HG03066 (cell line): ENCODE measurements around the gene RARRES2.

Experiments used
- ATAC-seq: cut with Tn5 transposase; IDR thresholded peaks from one replicate; pipeline ENCODE4 v1.9.1; 2021; ENCODE audit warnings: low read depth; ENCODE audit not compliant: unreplicated experiment

The RARRES2 gene

DNA sequence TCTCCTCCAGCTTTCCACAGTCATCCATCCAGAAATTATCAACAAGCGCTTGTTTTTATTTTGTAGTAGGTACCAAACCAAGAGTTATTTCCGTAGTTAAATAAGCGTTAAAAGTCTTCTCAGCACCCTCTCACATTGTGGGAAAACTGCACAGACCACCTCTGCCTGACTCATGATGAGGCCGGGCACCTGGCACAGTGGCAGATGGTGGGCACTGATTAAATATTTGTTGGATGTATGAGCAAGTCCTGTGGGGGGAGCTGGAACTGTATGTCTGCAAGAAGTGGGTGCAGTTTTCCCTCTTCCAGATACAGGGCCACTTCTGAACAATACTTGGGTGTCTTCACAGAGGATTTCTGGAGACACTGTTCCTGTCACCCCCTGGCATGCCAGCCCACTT, 21.9 kb upstream of the RARRES2 start:
- no peak for ATAC-seq

DNA sequence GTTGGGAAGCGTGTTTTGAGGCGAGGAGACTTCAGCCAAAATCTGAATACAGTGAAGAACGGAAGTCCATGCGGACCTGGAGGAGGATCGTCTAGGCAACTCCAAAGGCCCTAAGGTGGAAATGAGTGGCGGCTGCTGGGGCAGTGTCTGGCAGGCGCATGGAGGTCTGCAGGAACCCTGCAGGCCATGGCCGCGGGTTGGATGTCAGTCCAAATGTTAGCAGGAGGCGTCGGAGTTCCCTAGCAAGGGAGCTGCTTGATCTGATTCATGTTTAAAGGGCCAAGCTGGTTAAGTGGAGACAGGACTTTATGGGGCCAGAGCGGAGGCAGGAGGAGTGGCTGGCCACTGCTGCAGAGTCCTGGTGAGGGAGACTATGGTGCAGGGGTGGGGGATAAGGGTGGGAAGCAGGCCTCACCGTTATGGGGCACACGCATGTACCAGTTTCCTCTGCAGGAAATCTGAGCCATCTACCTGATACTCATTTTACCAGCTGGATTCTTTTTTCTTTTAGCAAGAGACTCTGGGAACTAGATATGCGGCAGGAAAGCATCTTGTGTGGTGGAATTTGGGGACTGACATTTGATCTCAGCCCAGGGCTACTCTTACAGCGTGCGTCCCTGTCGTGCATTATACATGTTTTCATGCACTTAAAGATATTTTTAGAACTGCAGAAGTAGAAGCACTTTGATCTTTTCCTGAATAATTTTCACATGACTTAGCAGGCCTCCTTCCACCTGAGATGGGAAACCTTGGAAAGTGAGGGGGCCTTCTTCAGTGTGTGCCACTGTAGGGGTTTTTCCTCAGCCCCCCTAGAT, 20.6 kb upstream of the RARRES2 start:
- ATAC-seq = no peak

DNA sequence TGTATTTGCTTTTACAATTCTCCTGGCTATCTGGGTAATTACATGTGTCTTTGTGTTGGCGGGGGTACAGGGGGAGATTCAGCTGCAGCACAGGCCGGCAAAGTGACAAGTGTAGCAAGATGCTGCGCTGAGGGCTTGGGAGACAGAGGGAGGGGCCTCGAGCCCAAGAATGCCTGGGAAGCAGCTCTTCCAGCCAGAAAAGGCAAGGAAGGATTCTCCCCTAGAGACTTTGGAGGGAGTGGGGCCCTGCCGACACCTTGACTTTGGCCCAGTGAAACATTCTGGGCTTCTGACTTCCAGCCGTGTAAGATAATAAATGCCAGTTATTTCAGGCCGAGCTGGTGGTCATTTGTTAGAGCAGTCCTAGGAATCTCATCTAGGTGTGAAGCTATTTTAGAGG, 20.0 kb upstream of the RARRES2 start:
- no peak for ATAC-seq

DNA sequence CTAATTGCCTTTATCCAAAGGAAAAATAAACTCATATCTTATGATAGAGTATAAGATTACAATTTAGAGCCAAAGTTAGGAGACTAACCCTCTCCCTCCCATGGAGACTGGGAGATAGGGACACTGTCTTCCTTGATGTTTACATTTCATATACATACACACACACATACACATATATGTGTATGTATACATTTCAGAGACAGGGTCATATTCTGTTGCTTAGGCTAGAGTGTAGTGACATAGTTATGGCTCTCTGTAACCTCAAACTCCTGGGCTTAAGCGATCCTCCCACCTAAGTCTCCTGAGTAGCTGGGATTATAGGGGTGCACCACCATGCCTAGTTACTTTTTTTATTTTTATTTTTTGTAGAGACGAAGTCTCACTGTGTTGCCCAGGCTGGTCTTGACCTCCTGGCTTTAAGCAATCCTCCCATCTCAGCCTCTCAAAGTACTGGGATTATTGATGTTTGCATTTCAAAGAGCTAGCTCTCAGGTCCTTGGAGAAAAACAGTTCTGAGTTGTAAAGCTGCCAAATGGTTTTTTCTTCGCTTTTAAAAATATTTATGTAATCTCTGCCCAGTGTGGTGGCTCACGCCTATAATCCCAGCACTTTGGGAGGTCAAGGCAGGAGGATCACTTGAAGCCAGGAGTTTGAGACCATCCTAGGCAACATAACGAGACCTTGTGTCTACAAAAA, 19.1 kb upstream of the RARRES2 start:
- no peak for ATAC-seq

DNA sequence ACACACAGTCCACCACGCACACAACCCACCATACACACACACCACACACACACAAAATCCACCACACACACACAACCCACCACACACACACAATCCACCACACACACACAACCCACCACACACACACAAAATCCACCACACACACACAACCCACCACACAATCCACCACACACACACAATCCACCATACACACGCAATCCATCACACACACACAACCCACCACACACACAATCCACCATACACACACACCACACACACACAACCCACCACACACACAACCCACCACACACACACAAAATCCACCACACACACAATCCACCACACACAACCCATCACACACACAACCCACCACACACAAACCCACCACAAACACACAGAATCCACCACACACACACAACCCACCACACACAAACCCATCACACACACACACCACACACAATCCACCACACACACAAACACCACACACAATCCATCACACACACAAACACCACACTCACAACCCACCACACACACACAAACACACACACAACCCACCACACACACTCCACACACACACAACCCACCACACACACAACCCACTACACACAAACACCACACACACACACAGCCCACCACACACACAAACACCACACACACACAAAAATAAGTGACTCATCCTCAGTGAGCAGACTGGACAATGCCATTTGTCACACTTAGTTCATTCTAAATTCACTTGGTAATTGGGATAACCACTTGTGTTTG, 18.4 kb upstream of the RARRES2 start:
- ATAC-seq = no peak

DNA sequence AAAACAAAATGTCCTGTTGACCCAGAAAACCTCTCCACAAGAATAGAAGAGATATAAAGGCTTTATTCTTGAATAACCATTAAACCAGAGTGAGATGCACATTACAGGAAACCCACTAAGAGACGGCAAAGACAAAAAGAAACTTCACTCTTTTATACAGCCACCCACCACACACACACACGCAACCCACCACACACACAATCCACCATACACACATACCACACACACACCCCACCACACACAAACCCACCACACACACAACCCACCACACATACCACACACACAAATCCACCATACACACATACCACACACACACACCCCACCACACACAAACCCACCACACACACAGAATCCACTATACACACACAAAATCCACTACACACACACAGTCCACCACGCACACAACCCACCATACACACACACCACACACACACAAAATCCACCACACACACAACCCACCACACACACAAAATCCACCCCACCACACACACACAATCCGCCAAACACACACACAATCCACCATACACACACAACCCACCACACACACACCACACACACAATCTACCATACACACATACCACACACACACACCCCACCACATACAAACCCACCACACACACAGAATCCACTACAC, 17.7 kb upstream of the RARRES2 start:
- ATAC-seq = no peak

DNA sequence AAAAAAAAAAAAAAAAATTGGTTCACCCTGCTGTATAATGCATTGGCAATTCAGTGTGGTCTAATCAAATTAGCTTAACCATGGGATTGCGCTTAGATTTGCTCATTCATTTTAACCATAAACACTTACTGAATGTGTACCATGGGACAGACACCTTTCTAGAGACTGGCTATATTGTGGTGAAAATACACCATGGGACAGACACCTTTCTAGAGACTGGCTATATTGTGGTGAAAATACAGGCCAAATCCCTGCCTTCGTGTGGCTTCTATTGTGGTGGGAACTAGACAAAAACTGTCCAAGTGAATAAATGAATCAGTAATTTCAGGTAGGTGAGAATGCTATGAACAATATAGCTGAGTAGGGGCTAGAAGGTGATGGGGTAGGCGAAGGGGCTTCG, 17.0 kb upstream of the RARRES2 start:
- no peak for ATAC-seq

DNA sequence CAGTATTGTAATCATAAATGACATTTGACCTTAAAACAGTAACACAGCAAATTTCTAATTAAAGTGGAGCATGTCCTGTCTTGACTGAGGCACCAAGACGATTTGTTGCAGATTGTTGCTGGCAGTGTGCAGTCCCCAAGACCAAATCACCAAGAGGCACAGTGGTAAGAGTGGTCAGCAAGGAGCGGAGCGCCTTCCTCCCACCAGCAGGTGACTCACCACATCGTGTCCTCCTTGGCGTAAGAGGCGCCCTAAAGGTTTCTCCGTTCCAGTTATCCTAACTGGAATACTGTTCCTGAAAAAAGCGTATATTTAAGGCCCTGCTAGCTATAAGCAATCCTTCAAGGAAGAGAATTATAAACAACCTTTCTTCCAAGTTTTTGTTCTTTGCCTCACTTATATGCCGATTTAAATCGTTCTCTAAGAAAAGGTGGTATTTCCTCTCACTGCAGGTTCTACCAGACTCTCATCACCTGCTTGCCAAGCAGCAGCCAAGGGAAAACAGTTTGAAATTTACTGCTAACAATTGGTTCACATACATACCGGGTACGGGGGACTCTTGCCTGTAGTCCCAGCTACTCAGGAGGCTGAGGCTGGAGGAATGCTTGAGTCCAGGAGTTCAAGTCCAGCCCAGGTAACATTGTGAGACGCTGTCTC, 16.5 kb upstream of the RARRES2 start:
- no peak for ATAC-seq

DNA sequence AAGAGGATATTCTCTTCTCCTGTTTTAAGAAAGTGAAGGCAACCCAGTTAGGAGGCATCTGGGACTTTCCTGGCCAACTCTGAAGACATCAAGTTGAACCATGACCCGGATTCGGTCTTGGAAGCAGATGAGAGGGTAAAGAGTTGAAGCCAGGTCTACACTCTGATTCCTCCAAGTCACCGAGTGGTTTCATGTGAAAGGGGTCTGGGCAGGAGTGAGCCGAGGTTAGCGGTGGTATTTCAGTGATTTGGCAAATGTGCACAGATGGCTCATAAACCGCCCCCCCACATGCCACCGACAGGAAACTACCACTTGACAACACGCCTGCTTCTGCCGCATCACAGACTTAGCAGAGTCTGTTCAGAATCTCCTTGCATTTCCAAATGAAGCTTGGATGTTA, 15.8 kb upstream of the RARRES2 start:
- ATAC-seq = peak; percentile 61

DNA sequence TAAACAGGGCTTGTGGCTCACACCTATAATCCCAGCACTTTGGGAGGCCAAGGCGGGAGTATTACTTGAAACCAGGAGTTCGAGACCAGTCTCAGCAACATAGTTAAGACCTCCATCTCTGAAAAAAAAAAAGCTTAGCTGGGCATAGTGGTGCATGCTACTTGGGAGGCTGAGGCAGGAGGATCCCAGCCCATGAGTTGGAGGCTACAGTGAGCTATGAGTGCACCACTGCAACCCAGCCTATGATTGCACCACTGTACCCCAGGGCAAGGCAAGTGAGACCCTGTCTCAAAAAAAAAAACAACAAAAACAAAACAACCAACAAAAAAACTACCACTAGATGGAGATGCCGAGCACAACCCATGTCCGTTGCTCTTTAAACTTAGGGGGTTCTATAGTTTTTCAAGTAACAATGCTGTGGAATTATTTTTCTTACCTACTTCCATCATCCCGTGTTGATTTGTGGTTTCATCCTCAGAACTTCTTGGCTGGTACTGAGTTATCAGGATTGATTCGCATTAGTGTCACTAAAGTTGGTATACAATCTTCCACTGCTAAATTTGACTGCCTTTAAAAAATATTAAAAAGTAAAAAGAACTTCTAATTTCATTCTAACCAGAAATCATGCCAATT, 15.0 kb upstream of the RARRES2 start:
- ATAC-seq = no peak

DNA sequence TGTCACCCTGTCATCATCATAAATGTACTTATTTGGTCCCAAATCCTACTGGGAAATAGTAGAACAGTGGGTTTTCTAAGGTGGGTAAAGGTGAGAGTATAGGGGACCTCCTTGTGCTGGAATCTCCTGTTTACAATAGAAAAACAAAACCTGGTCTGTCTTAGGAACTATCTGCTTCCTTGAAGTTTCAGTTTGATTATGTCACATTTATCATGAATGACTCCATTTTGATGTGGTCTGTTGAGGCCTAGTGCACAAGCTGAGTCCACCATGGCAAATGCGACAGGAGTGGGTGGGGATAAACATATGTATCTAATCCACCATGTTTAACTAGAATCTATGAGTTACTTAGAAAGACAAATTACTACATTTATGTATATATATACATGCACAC, 14.2 kb upstream of the RARRES2 start:
- ATAC-seq = no peak

DNA sequence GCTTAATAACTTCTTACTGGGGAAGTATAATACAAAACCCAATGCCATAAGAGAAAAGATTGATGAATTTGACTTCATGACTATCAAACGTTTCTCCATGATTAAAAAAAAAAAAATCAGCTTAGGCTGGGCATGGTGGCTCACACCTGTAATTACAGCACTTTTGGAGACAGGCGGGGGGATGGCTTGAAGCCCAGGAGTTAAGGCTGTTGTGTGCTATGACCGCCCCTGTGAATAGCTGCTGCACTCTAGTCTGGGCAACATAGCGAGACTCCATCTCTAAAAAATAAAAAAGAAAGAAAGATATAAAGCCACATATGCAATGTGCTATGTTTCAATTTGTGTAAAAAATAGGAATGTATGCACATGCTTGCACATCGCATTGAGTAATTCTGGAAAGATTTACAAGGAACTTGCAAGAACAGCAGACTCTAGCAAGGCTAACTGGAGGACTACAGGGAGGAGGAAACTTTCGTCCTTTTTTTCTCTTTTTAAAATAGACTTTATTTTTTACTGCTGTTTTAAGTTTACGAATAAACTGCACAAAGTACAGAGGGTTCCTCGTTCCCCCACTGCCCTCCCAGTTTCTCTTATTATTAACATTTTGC, 10.3 kb upstream of the RARRES2 start:
- no peak for ATAC-seq

DNA sequence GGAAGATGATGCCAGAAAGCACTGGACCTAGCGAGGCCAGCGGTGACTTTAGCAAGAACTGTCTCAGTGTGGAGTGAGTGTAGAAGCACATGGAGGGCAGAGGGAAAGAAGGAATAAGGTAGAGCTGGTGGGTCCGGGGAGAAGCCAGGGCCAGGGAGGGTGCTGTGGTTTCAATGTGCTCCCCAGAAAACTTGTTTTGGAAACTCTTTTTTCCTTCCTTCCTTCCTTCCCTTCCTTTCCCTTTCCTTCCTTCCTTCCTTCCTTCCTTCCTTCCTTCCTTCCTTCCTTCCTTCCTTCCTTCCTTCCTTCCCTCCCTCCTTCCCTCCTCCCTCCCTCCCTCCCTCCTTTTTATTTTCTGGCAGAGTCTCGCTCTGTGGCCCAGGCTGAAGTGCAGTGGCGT, 5.5 kb upstream of the RARRES2 start:
- ATAC-seq = no peak

DNA sequence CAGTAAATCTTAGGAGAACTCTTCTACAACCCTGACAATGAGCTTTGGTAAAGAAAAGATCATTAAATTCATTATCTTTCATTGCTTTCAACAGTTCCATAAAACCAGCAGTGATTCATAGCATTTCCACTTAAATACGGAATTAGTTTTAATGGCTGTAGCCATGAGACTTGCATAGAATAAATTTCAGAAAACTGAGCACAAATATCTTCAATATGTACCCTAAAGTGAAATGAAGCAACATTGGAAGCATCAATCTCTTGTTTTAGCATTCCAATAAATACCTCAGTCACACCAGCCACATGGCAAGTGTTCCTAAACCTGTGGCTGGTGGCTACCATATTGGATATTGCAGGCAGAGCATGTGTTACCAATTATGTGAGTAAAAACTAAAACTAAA, 3.6 kb upstream of the RARRES2 start:
- no peak for ATAC-seq

DNA sequence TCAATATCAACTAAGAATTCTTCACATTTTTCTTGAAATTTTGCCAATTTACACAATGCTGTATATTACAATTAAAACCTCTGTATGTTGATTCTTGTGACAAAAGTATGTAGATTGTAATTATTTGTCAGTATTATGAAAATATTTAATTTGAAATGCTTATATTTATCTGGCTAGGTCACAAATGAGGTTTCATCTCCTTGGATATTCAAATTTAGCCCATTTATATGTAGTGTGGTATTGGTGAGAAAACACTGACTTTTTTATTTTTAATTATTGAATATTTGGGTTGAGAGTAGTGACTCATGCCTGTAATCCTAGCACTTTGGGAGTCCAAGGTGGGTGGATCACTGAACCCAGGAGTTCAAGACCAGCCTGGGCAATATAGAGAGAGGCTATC, 2.9 kb upstream of the RARRES2 start:
- ATAC-seq = no peak

DNA sequence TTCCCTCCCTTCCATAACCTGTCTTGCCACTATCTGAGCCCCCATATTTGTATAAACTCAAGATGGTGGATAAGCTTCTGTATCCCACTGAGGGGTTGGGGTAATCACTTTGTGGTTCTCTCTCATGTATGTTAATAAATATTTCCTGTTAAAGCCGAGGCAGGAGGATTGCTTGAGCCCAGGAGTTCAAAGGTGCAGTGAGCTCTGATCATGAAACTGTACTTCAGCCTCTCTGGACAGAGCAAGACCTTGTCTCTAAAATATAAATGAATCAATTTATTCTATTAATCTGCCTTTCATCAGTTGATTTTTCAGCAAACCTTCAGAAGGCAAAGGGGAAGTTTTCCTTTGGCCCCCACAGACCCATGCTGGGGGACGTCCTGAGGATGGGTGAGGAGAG, 1.8 kb upstream of the RARRES2 start:
- no peak for ATAC-seq

DNA sequence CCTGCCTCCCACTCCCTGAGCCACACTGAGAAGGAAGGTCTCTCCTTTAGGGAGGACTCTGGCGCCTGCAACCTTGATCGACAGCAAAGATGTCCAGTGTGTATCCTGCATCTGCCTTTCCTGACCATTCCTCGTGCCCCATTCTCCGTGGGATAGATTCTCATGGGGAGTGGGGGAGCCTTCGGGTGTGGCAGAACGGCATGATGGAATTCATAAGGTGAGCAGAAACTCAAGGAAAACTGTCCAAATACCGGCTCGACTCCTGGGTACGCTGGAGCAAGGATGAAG, 636 bp upstream of the RARRES2 start:
- ATAC-seq = no peak

DNA sequence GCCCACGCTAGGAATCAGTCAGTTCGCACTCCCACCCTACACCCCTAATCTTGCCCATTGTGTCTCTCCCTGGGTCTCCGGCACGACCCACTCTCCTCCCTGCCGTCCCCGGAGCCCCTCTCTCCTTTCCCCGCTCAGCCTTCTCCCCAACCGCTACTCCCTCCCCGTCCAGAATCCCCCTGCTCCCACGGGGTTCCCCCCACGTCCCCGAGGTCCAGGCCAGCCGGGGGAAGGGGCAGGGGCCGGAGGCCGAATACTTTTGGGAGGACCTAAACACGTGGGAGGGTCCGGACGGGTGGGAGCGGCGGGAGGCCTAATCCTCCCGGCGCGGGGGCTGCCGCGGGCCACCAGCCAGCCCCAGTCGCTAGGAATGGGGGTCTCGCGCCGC, 560 bp downstream of the RARRES2 start:
- no peak for ATAC-seq

DNA sequence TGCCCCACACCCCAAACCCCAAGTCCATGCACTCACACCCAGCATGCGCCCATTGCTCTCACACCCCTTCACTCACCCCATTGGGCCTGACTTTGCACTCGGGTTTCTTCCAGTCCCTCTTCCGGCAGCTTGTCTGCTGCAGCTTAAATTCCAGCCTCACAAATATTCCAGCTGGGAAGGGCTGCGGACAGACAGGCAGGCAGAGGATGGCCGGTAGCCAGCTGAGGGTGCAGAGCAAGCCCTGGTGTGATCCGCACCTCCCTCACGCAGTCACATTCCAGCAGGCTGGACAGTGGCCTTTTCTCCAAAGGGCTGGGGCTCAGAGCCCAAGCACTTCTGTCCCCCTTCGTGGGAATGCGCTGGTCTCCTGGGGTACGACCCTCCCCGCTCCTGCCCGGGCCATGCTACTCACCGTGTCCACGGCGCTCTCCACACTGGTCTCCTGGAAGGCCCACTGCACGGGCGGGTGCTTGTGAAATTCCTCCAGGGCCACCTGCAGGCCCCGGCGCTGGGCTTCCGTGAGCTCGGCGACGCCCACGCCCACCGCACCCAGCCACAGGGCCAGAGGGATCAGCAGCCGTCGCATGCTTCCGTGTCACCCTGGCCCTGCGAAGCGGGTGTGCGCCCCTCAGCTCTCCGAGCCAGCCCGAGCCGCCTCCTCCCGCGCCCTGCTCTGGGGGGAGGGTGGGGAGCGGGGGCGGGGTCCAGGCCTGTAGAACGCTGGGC, 1.2 kb downstream of the RARRES2 start:
- no peak for ATAC-seq
